GM21737 (cell line): ENCODE results near the gene STIM1.
"Not testable (repeated sequence)": the region's sequence is repeated elsewhere in the genome, so short reads cannot be mapped to it uniquely, and the experiment has no call there.

ENCODE experiments used
- ATAC-seq: cut with Tn5 transposase; IDR thresholded peaks from one replicate; pipeline ENCODE4 v1.9.1; 2021; ENCODE audit warnings: mild to moderate bottlenecking, moderate library complexity; ENCODE audit not compliant: unreplicated experiment

Gene STIM1

DNA sequence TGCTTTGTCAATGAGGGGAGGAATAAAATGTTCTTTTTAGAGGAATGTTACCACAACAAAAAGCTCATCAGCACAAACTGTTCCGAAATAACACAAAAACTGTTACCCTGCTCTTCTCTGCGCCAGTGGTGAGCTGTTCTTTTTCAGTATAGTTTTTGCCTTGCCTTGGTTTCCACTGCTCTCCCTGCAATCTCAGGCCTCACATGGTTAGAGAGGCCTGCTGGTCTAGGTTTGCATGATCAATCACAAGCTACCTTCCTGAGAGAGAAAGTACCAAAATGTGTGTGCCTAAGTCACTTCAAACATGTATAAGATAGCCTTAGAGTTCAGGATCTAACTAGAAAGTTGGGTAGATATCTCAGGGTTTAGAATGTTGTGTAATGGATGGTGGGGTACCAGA, 114.6 kb downstream of the STIM1 start:
- no peak for ATAC-seq

DNA sequence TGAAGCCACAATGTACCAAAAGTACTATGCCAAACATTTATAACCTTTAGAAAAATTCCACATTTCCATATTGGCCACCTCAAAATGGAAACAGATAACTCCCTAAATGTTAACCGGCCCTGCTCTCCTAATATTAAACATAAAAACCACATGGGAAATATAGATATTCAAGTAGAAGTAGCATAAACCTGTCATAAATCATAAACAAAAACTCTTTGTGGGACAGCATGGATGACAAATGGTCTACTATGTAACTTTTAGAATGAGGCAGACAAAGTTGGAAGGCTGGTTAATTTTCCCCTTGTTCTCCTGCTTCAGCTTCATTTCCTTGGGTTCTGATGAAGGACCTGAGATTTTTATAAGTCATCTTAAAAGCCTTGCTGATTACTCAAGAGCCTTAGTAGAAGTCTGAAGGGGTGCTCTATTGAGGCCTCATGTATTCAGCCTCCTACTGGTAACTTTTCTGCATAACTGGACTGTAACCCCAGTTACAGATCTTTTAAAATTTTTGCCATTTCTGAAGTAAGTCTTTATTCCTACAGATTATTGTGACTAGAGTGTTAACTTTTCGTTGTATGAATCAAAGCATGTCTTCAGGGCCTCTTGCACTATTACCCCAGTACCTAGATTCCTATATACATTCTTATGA, 116.4 kb downstream of the STIM1 start:
- no peak for ATAC-seq

DNA sequence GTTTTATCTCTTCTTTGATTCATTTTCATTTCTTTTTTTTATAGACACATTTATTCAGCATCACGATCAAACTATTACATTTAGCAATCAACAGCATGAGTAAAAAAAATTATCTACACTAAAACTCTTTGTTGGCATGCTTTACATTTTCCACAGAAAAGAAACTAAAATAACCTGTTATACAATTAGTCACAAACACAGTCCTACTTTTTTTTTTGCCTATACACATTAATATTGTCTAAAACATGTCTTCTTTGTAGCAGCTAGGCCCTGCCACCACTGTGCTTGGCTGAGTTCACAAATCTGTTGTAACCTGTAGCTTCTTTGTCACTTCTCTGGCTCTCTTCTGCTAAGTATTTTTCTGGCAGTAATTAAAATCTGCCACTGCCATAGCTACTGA, 117.0 kb downstream of the STIM1 start:
- no peak for ATAC-seq

DNA sequence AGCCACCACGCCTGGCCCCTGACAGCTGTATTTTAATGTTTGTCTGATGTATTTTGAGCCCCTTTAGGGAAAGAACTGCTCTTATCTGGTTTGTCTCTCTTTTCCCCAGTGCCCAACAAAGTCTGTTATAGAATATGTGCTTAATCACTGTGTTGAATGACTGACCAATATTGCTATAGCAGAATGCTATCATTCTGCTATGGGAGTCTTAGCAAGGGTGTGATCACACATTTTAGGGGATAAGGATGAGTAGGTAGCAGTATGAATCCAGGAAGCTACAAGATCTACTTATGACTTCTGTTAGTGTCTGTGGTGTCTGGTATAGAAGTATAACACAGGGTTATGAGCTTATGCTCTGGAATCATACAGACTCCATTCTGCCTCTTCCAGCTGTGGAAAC, 121.6 kb downstream of the STIM1 start:
- no peak for ATAC-seq

DNA sequence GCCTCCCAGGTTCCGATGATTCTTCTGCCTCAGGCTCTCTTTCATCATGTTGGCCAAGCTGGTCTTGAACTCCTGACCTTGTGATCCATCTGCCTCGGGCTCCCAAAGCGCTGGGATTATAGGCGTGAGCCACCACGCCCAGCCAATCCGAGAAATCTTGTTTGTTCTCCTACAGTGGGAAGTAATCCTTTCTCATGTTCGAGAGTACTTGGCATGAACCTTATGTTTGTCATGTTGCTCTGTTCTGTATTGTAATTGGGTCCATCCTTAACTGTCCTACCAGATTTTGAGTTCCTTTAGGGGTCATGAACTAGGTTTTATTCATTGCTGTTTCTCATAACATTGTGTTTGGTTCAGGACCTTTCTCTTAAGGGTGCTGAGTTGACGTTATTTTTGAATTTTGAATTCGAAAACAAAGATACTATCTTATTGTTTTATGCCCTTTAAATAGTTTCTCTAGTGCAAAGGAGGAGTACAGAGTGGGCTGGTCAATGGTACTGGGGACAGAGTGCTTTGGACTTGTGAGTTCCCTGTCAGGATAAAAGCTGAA, 125.7 kb downstream of the STIM1 start:
- ATAC-seq: no peak

DNA sequence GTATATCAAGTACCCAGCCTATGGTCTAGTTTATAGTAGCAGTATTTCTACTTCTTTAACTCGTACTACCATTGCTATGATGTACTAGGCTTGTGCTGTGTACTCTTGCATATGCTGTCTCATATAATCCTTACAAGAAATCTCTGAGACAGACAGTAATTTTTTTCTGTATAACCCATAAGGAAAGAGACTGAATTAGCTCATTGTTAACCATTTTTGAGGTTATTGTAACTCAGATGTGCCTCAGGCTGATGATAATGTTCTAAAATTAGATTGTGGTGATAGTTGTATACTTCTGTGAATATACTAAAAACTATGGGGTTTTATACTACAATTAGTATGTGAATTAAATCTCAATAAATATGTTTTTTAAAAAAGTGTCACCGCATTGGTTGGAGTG, 127.0 kb downstream of the STIM1 start:
- no peak for ATAC-seq

DNA sequence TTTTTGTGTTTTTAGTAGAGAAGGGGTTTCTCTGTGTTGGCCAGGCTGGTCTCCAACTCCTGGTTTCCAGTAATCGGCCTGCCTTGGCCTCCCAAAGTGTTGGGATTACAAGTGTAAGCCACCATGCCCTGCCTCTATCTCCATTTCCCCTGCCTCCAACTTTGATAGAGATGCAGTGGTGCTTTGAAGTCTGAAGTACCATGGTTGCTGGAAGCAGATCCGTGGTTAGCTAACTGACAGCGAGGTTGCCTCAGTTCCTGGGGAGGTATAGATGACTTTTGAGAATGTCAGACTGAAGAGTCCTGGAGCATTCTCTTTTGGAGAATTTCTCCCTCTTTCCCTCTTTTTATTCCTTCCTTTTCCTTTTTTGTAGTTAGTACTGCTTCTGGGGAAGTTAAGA, 127.6 kb downstream of the STIM1 start:
- ATAC-seq: no peak

DNA sequence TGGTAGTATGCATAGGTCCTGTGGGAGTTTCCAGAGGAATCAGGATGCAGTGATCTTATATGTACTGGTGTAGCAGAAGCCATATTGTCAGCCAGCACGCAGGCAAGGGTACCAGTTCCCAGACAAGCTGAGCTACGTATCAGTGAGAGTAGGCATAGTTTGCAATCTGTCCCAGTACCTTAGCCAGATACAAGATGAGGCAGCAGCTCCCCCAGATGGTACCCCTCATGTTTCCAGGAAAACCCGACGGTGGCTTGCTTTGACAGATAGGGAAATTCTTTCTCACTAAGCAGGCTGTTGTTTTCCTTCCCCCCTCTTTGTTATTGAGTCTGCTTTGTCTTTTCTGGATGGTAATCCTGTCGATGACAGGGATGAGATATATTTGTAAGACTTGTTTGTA, 129.4 kb downstream of the STIM1 start:
- ATAC-seq: no peak

DNA sequence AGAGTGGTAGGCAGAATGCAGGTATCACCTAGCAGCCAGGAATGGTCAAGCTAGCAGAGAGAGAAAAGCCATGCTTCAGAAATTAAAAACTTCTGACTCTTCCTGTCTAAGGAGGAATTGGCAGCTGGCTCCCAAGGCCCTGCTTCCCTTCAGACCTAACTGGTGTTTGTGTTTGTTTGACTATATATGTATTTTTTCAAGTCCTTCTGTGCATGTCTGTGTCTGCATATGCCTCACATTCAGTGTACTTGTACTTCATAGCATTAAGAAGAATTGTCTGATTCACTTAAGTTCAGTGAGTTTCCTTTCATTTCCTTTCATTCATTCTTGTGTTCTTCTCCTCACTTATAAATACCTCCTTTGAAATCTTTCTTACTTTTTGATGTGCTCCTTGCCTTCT, 130.2 kb downstream of the STIM1 start:
- ATAC-seq: no peak

DNA sequence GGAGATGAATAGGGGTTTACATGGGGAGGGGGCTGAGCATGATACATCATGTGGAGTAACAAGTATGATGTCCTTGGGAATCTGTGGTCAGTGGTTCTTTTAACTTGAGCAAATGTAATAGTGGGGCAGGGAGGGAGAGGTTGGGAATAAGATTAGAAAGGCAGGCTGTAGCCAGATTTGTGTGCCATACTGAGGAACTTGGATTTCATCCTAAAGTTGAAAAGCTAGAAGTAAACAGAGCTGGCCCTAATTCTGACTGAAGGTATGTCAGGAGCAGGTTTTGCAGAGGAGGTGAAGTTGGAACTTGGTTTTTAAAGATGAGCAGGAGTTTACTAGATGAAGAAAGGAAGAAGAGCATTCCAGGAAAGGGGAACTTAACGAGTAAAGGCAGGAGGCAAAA, 130.8 kb downstream of the STIM1 start:
- ATAC-seq: no peak

DNA sequence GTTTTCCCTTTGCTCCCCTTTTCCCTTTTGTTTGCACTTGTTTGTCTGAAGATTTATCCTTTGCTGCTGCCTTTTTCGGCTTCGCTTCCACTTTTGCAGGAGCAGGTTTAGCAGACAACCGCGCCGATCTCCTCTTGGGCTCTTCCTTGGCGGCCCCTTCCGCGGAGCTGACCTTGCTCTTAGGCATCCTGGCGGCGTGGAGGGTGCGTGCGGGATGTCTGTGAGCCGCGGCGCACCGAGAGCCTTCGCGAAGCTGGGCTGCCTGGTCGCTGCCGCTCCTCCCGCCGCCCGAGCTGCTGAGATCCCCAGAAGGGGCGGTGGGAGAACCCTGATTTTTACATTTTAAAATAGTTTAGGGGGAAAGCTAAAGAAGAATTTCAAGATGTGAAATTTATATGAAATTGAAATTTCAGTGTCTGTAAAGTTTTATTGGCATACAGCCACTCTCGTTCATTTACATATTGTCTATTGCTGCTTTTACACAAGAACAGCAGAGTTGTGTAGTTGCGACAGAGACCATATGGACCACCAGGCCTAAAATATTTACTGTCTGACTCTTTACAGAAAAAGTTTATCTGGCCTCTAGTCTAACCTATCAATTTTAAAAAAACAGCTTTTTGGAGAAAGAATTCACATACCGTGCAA, 133.9 kb downstream of the STIM1 start:
- no peak for ATAC-seq

DNA sequence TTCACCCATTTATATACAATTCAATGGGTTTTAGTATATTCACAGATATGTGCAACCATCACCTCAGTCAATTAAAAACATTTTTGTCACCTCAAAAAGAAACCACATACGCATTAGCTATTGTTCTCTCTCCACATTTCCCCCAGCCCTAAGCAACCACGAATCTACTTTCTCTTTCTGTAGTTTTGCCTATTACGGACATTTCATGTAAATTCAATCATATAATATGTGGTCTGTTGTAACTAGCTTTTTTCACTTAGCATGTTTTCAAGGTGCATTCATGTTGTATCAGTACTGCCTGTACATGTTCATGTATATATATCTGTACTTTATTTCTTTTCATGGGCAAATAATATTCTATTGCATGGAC, 134.4 kb downstream of the STIM1 start:
- no peak for ATAC-seq

DNA sequence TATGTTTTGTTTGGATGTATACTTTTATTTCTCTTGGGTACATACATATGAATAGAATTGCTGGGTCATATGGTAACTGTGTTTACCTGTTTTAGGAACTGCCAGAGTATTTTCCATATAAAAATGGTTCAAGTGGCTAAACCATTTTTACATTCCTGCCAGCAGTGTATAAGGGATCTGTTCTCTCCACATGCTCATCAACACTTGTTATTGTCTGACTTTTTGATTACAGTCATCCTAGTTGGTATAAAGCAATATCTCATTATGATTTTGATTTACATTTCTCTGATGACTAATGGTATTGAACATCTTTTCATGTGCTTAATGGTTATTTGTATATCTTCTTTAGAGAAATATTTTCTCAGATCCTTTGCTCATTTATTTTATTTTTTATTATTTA, 134.9 kb downstream of the STIM1 start:
- no peak for ATAC-seq

DNA sequence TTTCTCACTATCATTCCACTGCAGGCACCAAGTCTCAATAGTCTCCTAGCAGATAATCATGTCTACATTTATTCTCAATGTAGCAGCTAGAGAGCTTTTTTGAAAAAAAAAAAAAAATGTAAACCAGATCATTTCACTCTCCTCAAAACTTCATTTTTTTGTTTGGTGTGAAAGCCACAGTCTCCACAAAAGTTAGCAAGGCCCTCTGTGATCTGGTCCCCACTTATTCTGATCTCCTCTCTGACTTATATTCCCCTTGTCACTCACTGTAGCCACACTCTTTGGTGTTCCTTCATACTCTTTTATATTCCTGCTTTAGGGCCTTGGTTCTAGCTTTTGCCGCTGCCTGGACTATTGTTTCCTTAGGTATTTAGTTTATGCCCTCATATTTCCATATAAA, 137.5 kb downstream of the STIM1 start:
- ATAC-seq: no peak

DNA sequence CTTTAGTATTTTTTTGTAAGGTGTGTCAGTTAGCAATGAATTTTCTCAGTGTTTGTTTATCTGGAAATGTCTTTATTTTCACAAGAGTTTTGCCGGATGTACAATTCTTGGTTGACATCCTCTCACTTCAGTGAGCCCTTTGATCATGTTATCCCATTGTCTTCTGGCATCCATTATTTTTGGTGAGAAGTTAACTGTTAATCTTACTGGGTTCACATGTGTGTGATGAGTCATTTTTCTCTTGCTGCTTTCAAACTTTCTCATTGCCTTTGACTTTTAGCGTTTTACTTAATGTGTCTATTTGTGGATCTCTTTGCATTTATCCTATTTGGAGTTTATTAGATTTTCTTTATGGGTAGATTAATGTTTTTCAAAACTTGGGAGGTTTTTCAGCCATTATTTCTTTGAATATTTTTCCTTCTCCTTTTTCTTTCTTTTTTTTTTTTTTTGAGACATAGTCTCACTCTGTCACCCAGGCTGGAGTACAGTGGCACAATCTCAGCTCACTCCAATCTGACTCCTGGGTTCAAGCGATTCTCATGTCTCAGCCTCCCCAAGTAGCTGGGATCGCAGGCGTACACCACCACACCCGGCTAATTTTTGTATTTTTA, 138.7 kb downstream of the STIM1 start:
- ATAC-seq: no peak

DNA sequence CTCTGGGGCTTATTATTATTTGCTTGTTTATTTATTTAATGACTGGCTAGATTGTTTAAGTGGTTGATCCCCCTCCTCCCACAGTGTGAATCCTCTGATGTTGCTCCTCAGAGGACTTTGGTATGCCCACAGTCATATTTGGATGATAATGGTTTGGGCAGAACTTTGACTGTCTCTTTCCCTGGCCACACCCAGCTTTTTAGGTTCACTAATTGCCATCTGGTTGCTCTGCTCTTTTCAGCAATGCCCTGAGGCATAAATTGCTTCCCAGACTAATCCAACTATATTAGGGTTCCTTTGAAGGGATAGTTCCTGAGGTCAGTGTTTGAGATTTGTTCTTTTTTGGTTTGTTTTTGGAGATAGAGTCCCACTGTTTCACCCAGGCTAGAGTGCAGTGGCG, 139.8 kb downstream of the STIM1 start:
- no peak for ATAC-seq

DNA sequence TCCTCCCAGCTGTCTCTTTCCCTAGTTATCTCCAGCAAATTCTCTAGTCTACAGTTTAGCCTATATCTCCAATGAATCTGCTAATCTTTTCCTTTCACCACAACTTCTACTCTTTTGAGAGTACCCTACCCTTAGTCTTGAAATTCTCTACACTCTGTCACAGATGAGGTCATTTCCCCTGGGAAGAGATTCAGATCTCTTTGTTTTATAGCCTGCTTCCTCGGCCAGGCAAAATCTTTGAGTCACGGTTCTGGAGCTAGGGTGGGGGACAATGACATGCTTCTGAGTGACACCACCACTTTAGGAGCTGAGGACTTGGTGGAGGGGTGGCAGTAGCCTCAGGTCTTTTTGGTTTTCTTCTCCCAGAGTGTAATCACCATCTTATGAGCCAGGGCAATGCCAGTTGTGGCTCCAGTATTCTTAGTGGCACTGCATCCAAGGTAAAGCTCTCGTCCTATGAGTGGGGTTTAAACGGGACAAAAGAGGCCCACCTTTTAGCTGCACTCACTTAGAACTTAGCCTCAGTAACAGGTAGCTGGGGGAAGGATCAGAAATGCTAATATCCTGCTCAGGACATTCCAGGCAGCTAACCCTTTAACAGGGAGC, 140.6 kb downstream of the STIM1 start:
- ATAC-seq: no peak

DNA sequence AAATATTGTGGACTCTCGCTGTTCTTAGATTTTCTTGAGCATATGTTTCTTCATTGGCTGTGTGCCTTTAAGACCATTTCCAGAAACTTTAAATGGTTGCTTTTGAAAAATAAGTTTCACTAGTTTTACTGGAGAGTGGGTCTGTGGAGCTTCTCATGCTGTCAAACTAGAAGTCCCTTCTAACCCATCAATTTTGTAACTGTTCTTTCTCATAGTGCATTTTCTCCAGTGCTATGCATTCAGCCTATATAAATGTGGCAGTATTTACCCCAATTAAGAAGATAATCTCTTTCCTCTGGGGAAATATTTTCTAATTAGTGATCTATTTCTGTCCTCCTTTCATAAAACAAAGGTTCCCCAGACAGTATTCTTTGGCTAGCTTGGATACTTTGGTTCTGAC, 141.2 kb downstream of the STIM1 start:
- no peak for ATAC-seq

DNA sequence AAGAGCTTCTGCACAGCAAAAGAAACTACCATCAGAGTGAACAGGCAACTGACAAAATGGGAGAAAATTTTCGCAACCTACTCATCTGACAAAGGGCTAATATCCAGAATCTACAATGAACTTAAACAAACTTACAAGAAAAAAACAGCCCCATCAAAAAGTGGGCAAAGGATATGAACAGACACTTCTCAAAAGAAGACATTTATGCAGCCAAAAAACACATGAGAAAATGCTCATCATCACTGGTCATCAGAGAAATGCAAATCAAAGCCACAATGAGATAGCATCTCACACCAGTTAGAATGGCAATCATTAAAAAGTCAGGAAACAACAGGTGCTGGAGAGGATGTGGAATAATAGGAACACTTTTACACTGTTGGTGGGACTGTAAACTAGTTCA, 149.3 kb downstream of the STIM1 start:
- not testable (repeated sequence) for ATAC-seq

DNA sequence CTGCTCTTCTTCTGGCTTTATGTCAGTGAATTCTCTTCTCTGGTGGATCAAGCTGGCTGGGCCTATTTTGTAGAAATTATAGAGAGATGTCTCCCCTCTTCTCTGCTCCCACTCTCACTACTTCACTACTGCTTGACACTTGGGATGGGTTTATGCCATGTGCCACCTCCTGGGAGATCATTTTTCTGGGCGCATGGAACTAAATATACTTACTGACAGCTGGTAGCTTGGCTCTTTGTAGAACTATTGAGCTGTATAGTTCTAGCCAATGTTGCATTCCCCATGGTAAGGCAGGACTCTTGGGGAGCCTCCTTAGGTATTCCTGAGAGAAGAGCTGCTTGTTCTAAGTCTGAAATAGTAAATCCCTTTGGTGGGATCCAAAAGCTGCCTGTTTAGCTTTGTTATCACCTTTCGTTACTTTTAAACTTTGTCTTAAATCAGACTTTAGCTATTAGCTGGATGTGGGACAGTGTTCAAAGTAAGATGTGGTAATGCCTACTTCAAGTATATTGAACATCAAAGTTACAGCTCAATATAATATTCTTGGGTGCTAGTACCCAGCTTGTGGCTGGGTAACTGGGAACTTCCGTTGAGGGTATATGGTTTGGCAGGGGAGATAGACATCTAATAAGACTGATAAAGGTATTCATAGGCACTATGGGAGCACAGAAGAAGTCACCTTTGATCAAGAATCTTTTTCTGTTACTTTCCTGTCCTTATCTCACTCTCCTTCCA, 151.6 kb downstream of the STIM1 start:
- ATAC-seq: no peak

DNA sequence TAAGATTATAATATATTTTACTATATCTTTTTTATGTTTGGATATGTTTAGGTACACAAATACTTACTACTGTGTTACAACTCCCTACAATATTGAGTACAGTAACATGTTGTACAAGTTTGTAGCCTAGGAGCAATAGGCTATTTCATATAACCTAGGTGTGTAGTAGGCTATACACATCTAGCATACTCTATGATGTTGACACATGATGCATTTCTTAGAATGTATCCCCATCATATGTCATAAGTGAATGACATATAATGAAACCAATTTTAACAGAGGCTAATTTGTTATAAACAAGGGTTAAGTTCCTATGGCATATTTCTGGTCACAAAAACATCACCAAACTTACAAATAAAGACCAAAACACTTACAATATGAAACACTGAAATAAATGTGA, 152.7 kb downstream of the STIM1 start:
- ATAC-seq: no peak
